CD4-positive, alpha-beta T cell (primary cell): ENCODE data around the gene STUB1. TPM values are rescaled to one million over a fixed set of nuclear protein-coding genes. Genes with fewer than 3 reads are reported as not detected.
A peak's percentile ranks its signal among the peaks of the same experiment; 100 is the strongest.

Source experiments
- ATAC-seq: fragments of 200-7000 bp; cut with Tn5 transposase; one replicate; pipeline ENCODE4 v1.10.0; 2022; ENCODE audit warnings: mild to moderate bottlenecking; ENCODE audit not compliant: poor library complexity
- CTCF ChIA-PET: fragments of 350-600 bp; sonication (Branson Sonifier 250); formaldehyde crosslinking; loops from one replicate; lab custom pipeline; 2021; ENCODE audit warnings: antibody characterized with exemption, inconsistent platforms; lab: Charles Lee
- POLR2A ChIA-PET: fragments of 350-600 bp; sonication (Branson Sonifier 250); formaldehyde crosslinking; loops from one replicate; lab custom pipeline; 2021; ENCODE audit warnings: antibody characterized with exemption, inconsistent platforms; lab: Charles Lee
- DNase-seq, 14 experiments: peaks; one replicate each; pipeline ENCODE4 v3.0.0-alpha.2; 2013 to 2020; ENCODE audit warnings: mixed read lengths in 2 of 14
- H3K27ac ChIP-seq, 2 donors: one replicate each; pipeline versions ENCODE4 v1.5.1 to v1.7.0; 2013; ENCODE audit warnings: low read length in 2 of 2, low read depth in 1 of 2, mild to moderate bottlenecking in 1 of 2
- H3K27me3 ChIP-seq, 2 experiments: 1 replicate in 1 of 2; 2 replicates in 1 of 2; pipeline versions ENCODE4 v1.6.1 to v1.7.0; 2013; ENCODE audit warnings: low read length in 2 of 2, control low read depth in 1 of 2, mild to moderate bottlenecking in 1 of 2, moderate library complexity in 1 of 2; ENCODE audit not compliant: insufficient read depth in 2 of 2, control insufficient read depth in 1 of 2
- H3K36me3 ChIP-seq: one replicate; pipeline ENCODE4 v1.6.1; 2013; ENCODE audit warnings: low read length, control low read depth; ENCODE audit not compliant: insufficient read depth
- H3K4me1 ChIP-seq: one replicate; pipeline ENCODE4 v1.6.1; 2013; ENCODE audit warnings: low read length, control low read depth; ENCODE audit not compliant: insufficient read depth
- H3K4me3 ChIP-seq: one replicate; pipeline ENCODE4 v1.5.1; 2013; ENCODE audit warnings: mild to moderate bottlenecking, low read length, moderate library complexity
- H3K9me3 ChIP-seq, 2 experiments: 1 replicate in 1 of 2; 2 replicates in 1 of 2; pipeline versions ENCODE4 v1.6.1 to v1.7.0; 2013; ENCODE audit warnings: low read length in 2 of 2, mild to moderate bottlenecking in 2 of 2, control low read depth in 1 of 2, moderate library complexity in 1 of 2; ENCODE audit not compliant: control insufficient read depth in 1 of 2, insufficient read depth in 1 of 2
- H3K27ac Mint-ChIP-seq: one replicate; pipeline ENCODE4 v1.8.0; 2020; ENCODE audit warnings: mixed read lengths
- H3K27me3 Mint-ChIP-seq: one replicate; pipeline ENCODE4 v1.8.0; 2021; ENCODE audit warnings: mixed read lengths
- H3K36me3 Mint-ChIP-seq: one replicate; pipeline ENCODE4 v1.8.0; 2021; ENCODE audit warnings: low read depth, mixed read lengths
- H3K4me1 Mint-ChIP-seq: one replicate; pipeline ENCODE4 v1.8.0; 2021; ENCODE audit warnings: low read depth, mixed read lengths
- H3K4me3 Mint-ChIP-seq: one replicate; pipeline ENCODE4 v1.8.0; 2020; ENCODE audit warnings: mild to moderate bottlenecking, mixed read lengths
- H3K9me3 Mint-ChIP-seq: one replicate; pipeline ENCODE4 v1.8.0; 2020; ENCODE audit warnings: mixed read lengths
- intact Hi-C, 2 experiments: fragments of 100-400 bp; cut with DNase I in 1 of 2; cut with micrococcal nuclease in 1 of 2; formaldehyde crosslinking; loops; one replicate each; pipeline versions ENCODE4 v1.15.1 to v1.9.0; 2023 to 2025; cut with DNase I, micrococcal nuclease
- total RNA-seq, 174 experiments: library from RNA in 2 of 174; stranded (reverse) in 2 of 174; gene quantifications; one replicate each; pipeline ENCODE4 v1.2.3 and lab custom pipeline; 2021 to 2026
- TF ChIP-seq, protein P1 (sequence below): fragments of 200-600 bp; IDR thresholded peaks from one replicate; pipeline ENCODE4 v1.8.0; 2022; ENCODE audit warnings: antibody characterized with exemption, mild to moderate bottlenecking

STUB1 gene
- total RNA-seq, 2 experiments from 2014 or later: 46.9 to 53.9 TPM

DNA sequence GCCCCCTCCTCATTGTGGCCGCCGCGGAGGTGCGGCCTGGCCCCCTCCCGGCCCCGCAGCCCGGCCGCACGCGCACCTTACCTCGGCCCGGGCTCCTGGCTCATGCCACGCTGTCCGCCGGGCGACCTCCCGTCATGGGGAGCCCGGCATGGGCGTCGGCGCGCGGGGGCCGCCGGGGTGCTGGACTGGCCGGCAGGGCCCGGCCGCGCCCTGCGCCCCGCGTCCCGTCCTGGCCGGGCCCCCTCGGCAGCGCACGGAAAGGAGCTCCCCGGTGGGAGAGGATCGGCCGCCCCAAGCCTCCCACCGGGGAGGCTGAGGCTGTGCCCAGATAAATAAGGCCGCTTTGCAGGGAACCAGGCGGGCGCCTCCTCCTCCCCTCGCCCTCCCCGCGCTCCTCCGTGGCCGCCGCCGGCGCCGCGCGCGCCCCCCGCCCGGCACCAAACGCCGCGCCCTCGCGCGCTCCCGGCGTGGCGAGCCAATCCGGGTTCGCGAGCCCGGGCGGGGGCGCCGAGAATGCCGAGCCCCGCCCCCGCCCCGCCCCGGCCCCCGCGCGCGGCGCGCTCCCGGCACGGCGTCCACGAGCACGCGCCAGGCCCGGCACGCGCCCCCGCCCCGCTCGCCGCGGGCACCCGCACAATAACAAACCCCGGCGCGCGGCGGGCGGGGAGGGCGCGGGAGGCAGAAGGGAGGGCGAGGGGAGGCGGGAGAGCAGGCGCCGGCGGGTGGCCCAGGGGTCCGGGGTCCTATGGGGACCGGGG, 25.4 kb downstream of the STUB1 start, which contains the start of gene FBXL16:
Gene FBXL16, minus strand, starts transcription at position 371 of the 758 bp plus-strand sequence. CDS start 8,396 bp downstream, outside the sequence.
- TF ChIP-seq, protein P1, sequence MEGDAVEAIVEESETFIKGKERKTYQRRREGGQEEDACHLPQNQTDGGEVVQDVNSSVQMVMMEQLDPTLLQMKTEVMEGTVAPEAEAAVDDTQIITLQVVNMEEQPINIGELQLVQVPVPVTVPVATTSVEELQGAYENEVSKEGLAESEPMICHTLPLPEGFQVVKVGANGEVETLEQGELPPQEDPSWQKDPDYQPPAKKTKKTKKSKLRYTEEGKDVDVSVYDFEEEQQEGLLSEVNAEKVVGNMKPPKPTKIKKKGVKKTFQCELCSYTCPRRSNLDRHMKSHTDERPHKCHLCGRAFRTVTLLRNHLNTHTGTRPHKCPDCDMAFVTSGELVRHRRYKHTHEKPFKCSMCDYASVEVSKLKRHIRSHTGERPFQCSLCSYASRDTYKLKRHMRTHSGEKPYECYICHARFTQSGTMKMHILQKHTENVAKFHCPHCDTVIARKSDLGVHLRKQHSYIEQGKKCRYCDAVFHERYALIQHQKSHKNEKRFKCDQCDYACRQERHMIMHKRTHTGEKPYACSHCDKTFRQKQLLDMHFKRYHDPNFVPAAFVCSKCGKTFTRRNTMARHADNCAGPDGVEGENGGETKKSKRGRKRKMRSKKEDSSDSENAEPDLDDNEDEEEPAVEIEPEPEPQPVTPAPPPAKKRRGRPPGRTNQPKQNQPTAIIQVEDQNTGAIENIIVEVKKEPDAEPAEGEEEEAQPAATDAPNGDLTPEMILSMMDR: no peak
- H3K9me3 Mint-ChIP-seq: no peaks in the 10 kb centered on the region
- peaks cover 0 to 68% of the 10 kb centered on the region in 2 experiments for H3K9me3 ChIP-seq
- H3K4me1 ChIP-seq: peaks cover 38% of the 10 kb centered on the region
- H3K27ac ChIP-seq: no peak within 1 kb of the TSS
- H3K27ac Mint-ChIP-seq: no peak within 1 kb of the TSS
- H3K4me1 Mint-ChIP-seq: no peaks in the 10 kb centered on the region
- H3K36me3 Mint-ChIP-seq: no peaks in the 10 kb centered on the region
- peaks cover 83 to 84% of the 10 kb centered on the region in 2 experiments for H3K27me3 ChIP-seq
- CTCF ChIA-PET: no interaction called here
- H3K4me3 Mint-ChIP-seq: peak within 1 kb of the TSS; percentile 45
- H3K27me3 Mint-ChIP-seq: peaks cover 63% of the 10 kb centered on the region
- peak in 1 of 14 experiments; percentile 39 for DNase-seq
- no peak within 1 kb of the TSS for H3K4me3 ChIP-seq
- POLR2A ChIA-PET: no interaction called here
- intact Hi-C loops: no loop called here
- peak; percentile 30 for ATAC-seq
- no peaks in the 10 kb centered on the region for H3K36me3 ChIP-seq

DNA sequence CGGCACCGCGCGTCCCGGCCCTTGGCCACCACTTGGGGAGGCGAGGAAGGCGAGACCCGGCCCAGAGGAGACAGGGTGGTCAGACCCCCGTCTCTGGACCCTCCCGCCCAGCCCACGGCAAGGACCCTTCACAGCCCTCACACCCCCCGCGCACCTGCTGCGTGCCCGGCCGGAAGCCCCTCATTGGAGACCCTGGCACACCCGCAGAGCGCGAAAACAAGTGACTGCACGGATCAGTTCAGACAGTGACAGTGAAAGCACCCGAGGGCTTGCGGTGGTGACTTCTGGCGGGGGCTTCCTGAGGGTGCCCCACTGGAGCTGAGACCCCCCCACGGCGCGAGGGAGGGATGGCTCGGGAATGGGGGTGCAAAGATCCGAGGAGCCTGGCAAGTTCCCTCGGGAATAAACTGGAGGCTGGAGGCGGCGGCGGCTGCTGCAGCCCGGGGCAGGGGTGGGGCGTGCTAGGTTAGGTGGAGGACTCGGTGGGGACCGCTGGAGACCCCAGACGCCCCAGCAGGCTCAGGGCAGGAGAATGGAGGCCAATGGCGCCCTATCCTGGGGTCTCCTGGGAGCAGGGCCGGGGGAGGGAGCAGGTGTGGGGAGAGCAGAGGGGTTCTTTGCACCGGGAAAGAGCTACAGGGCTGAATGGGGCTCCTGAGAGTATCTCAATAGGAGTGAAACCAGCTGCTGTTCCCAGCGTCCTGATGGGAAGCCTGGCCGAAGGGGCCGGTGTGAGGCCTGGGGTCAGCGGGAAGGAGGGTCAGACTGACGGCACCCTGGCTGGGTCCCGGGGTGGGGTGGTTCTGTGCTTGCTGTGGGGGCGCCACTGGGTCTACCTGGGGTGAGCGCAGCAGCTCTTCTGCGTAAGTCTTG, 26.2 kb downstream of the STUB1 start:
- H3K4me1 Mint-ChIP-seq: no peaks in the 10 kb centered on the region
- peaks cover 85 to 88% of the 10 kb centered on the region in 2 experiments for H3K27me3 ChIP-seq
- peaks cover 63% of the 10 kb centered on the region for H3K27me3 Mint-ChIP-seq
- H3K4me3 Mint-ChIP-seq: peak overlapping the region; percentile 45
- H3K27ac ChIP-seq: no peak overlapping the region
- H3K27ac Mint-ChIP-seq: no peak overlapping the region
- no peaks in the 10 kb centered on the region for H3K36me3 ChIP-seq
- H3K4me1 ChIP-seq: peaks cover 32% of the 10 kb centered on the region
- H3K9me3 Mint-ChIP-seq: no peaks in the 10 kb centered on the region
- TF ChIP-seq, protein P1: no peak
- no peaks in the 10 kb centered on the region for H3K36me3 Mint-ChIP-seq
- peaks cover 0 to 67% of the 10 kb centered on the region in 2 experiments for H3K9me3 ChIP-seq
- POLR2A ChIA-PET: interaction anchor here (1.4 kb wide), 1 partner anchor 11 kb away, joined by 11 read pairs; no protein-coding TSS in a partner anchor
- no peak for DNase-seq
- intact Hi-C loops: no loop called here
- CTCF ChIA-PET: no interaction called here
- no peak for ATAC-seq
- H3K4me3 ChIP-seq: no peak overlapping the region

- Histone ChIP-seq H3K27me3 (peaks cover 80 to 83% of the 10 kb centered on the region in 2 experiments), H3K4me3 (no peak overlapping the region), H3K4me1 (peaks cover 33% of the 10 kb centered on the region), H3K27ac (no peak overlapping the region), H3K9me3 (peaks cover 0 to 60% of the 10 kb centered on the region in 2 experiments), H3K36me3 (no peaks in the 10 kb centered on the region)
- intact Hi-C loops: no loop called here
- Mint-ChIP-seq H3K27ac (no peak overlapping the region), H3K9me3 (no peaks in the 10 kb centered on the region), H3K4me3 (no peak overlapping the region), H3K4me1 (no peaks in the 10 kb centered on the region), H3K27me3 (peaks cover 57% of the 10 kb centered on the region), H3K36me3 (no peaks in the 10 kb centered on the region)
- DNase-seq (no peak), ATAC-seq (no peak)
- ChIA-PET CTCF (no interaction called here), POLR2A (interaction anchor here (1.4 kb wide), 1 partner anchor 11 kb away, joined by 11 read pairs; no protein-coding TSS in a partner anchor)
- TF ChIP-seq, protein P1: no peak
Measured at GRCh38 chr16:707062-707538, 26.9 kb downstream of the STUB1 start.
